Adrenal gland (tissue), 12 donors: ENCODE measurements around the gene LKAAEAR1. TPM values are rescaled to one million over a fixed set of nuclear protein-coding genes. Genes with fewer than 3 reads are reported as not detected.
A peak's percentile ranks its signal among the peaks of the same experiment; 100 is the strongest.

Experiments
- DNase-seq, 7 donors: peaks; one replicate each; pipeline ENCODE4 v3.0.0-alpha.2; 2019 to 2020
- H3K27ac ChIP-seq, 5 donors: fragments of 200-600 bp; sonication (generic) in 4 of 5; 1 replicate in 3 of 5; 2 replicates in 2 of 5; pipeline versions ENCODE4 v1.5.1 to v1.8.0; 2016 to 2020; ENCODE audit warnings: mild to moderate bottlenecking in 1 of 5
- H3K27me3 ChIP-seq: fragments of 200-600 bp; 2 replicates; pipeline ENCODE4 v1.8.0; 2021
- H3K36me3 ChIP-seq, 2 donors: fragments of 200-600 bp; replicated peaks in 1 of 2; 1 replicate in 1 of 2; 2 replicates in 1 of 2; pipeline versions ENCODE4 v1.5.1 to v1.8.0; 2018 to 2022
- H3K4me1 ChIP-seq, 2 donors: fragments of 200-600 bp; replicated peaks in 1 of 2; 1 replicate in 1 of 2; 2 replicates in 1 of 2; pipeline versions ENCODE4 v1.5.1 to v1.8.0; 2018 to 2021
- H3K4me3 ChIP-seq, 4 donors: fragments of 200-600 bp; sonication (generic) in 3 of 4; one replicate each; pipeline ENCODE4 v1.5.1; 2016 to 2018
- H3K9me3 ChIP-seq, 3 donors: fragments of 200-600 bp; sonication (generic) in 1 of 3; replicated peaks in 1 of 3; 1 replicate in 2 of 3; 2 replicates in 1 of 3; pipeline versions ENCODE4 v1.5.1 to v1.8.0; 2016 to 2021
- POLR2A ChIP-seq, 2 donors: fragments of 450-650 bp; IDR thresholded peaks; one replicate each; pipeline ENCODE4 v1.6.1; 2017; ENCODE audit warnings: antibody characterized with exemption in 2 of 2, mild to moderate bottlenecking in 2 of 2, moderate library complexity in 1 of 2
- WGBS, 4 donors: extraction: QIAGEN DNeasy Blood & Tissue Kit in 2 of 4; methylation state at CpG; one replicate each; pipeline versions ENCODE4 v1.1.5 to v1.1.7; 2013 to 2017; 5-methylcytosine and 5-hydroxymethylcytosine counted together
- intact Hi-C, 2 donors: fragments of 100-400 bp; cut with DNase I; formaldehyde crosslinking; loops; one replicate each; pipeline versions ENCODE4 v1.14.1 to v1.15.0; 2022 to 2023
- polyA plus RNA-seq, 3 donors: library from polyadenylated mRNA; stranded (reverse); fragments of 200-250 nt in 2 of 3; fragments of 350-450 nt in 1 of 3; fragmentation: Illumina TruSeq in 1 of 3; extraction: RNeasy Lipid Tissue Mini Kit (QIAGEN cat#74804) in 1 of 3; gene quantifications; one replicate each; pipeline ENCODE4 v1.2.3, GENCODE V29; 2013 to 2014
- total RNA-seq, 9 donors: library from RNA; depleted of rRNA in 4 of 9; stranded (reverse); fragments of >200 nt in 4 of 9; fragments of 120-200 nt in 1 of 9; fragmentation: NEBNext Ultra II Directional in 1 of 9; extraction: Animal tissue kit (Norgen Biotek cat#: 25700) in 1 of 9; gene quantifications; one replicate each; pipeline versions ENCODE4 v1.1.0 to v1.2.4, GENCODE V29; 2013 to 2023
- TF ChIP-seq, protein P1 (sequence below), 6 experiments: fragments of 450-650 bp in 4 of 6; fragments of 200-600 bp in 2 of 6; sonication (generic) in 1 of 6; IDR thresholded peaks; 1 replicate in 5 of 6; 2 replicates in 1 of 6; pipeline versions ENCODE4 v1.5.1 to v1.8.0; 2016 to 2021; ENCODE audit warnings: antibody characterized with exemption in 6 of 6, mild to moderate bottlenecking in 2 of 6, moderate library complexity in 1 of 6
- donor health status: healthy with polysubstance abuse.
- donor health status: Bipolar disorder and iron deficiency.
- donor health status: DM: yes; HTN: yes; CAD: no.
- donor health status: DM: no; HTN: no; CAD: no.
- donor health status: DM: no; HTN: no; CAD: no.
- donor health status: DM: yes; HTN: yes; CAD: no.

LKAAEAR1 gene
- total and polyA plus RNA-seq, 12 donors = 0.28 to 1.2 (median 1.1) TPM; not detected in 9

DNA sequence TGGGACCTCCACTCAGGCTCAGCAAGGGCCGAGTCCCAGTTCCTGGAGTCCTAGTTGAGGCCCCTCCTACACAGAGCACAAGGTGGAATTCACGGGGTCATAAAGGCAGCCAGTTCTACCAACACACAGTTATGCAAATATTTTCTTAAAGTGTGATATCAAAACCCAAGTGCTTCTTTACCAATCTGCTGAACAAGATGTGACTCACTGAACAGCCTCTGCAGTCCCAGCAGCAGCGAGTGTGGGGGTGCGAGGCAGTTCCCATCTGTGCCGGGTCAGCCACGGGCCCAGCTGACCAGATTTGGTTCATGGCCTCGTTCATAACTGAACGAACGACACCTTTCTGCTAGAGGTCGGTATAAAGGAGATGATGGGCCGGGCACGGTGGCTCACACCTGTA lies 25.7 kb downstream of the LKAAEAR1 start:
- H3K9me3 ChIP-seq = no peaks in the 10 kb centered on the region
- TF ChIP-seq POLR2A (IDR thresholded peaks at IDR 0.05) = no peak
- TF ChIP-seq, protein P1, sequence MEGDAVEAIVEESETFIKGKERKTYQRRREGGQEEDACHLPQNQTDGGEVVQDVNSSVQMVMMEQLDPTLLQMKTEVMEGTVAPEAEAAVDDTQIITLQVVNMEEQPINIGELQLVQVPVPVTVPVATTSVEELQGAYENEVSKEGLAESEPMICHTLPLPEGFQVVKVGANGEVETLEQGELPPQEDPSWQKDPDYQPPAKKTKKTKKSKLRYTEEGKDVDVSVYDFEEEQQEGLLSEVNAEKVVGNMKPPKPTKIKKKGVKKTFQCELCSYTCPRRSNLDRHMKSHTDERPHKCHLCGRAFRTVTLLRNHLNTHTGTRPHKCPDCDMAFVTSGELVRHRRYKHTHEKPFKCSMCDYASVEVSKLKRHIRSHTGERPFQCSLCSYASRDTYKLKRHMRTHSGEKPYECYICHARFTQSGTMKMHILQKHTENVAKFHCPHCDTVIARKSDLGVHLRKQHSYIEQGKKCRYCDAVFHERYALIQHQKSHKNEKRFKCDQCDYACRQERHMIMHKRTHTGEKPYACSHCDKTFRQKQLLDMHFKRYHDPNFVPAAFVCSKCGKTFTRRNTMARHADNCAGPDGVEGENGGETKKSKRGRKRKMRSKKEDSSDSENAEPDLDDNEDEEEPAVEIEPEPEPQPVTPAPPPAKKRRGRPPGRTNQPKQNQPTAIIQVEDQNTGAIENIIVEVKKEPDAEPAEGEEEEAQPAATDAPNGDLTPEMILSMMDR (IDR thresholded peaks at IDR 0.05) = no peak
- H3K4me3 ChIP-seq = no peak overlapping the region
- peaks cover 11% of the 10 kb centered on the region for H3K27me3 ChIP-seq
- no peak overlapping the region for H3K27ac ChIP-seq
- no peaks in the 10 kb centered on the region for H3K36me3 ChIP-seq
- no peak for DNase-seq
- intact Hi-C loops = no loop called here
- 78 to 81% (median 80%) methylated on average over 9 to 12 of the region's 12 CpGs for WGBS, 4 donors
- H3K4me1 ChIP-seq = peaks cover 5 to 9% of the 10 kb centered on the region in 2 donors

- TF ChIP-seq, protein P1 (IDR thresholded peaks at IDR 0.05) = peak; percentile 53 to 79 (median 76)
- TF ChIP-seq POLR2A (IDR thresholded peaks at IDR 0.05) = no peak
- DNase-seq = peak; percentile 68 to 87 (median 75)
- Histone ChIP-seq H3K27me3 (peaks cover 14% of the 10 kb centered on the region), H3K27ac (peak overlapping the region in 1 of 5 donors; percentile 72), H3K4me3 (no peak overlapping the region), H3K36me3 (no peaks in the 10 kb centered on the region), H3K9me3 (no peaks in the 10 kb centered on the region), H3K4me1 (peaks cover 5 to 7% of the 10 kb centered on the region in 2 donors)
- 27 to 37% (median 33%) methylated on average over 14 to 33 of the region's 33 CpGs for WGBS, 4 donors
- intact Hi-C loops = no loop called here
Measured at GRCh38 chr20:64057628-64058498, 26.3 kb downstream of the LKAAEAR1 start.

- Histone ChIP-seq H3K27ac (peak overlapping the region in 2 of 5 donors; percentile 38 to 72), H3K4me3 (no peak overlapping the region), H3K27me3 (peaks cover 21% of the 10 kb centered on the region), H3K36me3 (no peaks in the 10 kb centered on the region), H3K9me3 (no peaks in the 10 kb centered on the region), H3K4me1 (peaks cover 0 to under 1% of the 10 kb centered on the region in 2 donors)
- intact Hi-C loops = no loop called here
- no peak for DNase-seq
- WGBS, 4 donors = 58 to 67% (median 62%) methylated on average over 20 to 39 of the region's 39 CpGs
- TF ChIP-seq POLR2A (IDR thresholded peaks at IDR 0.05) = no peak
- TF ChIP-seq, protein P1 (IDR thresholded peaks at IDR 0.05) = no peak
Measured at GRCh38 chr20:64056889-64057627, 27.1 kb downstream of the LKAAEAR1 start.

- no peak overlapping the region for H3K4me3 ChIP-seq
- TF ChIP-seq POLR2A (IDR thresholded peaks at IDR 0.05) = no peak
- TF ChIP-seq, protein P1 (IDR thresholded peaks at IDR 0.05) = no peak
- no peaks in the 10 kb centered on the region for H3K36me3 ChIP-seq
- peak in 3 of 7 donors; percentile 46 to 73 (median 50) for DNase-seq
- H3K4me1 ChIP-seq = no peaks in the 10 kb centered on the region
- no peaks in the 10 kb centered on the region for H3K9me3 ChIP-seq
- intact Hi-C loops = no loop called here
- H3K27me3 ChIP-seq = peaks cover 22% of the 10 kb centered on the region
- H3K27ac ChIP-seq = peak overlapping the region in 2 of 5 donors; percentile 38 to 72
- 29 to 34% (median 31%) methylated on average over 6 to 7 of the region's 7 CpGs for WGBS, 4 donors
Measured at GRCh38 chr20:64056639-64056888, 27.6 kb downstream of the LKAAEAR1 start.
